Panc1 (cell line): ENCODE data around the gene DIP2C.

ENCODE experiments used
- CTCF ChIP-seq: fragments of 450-650 bp; IDR thresholded peaks from 2 replicates; pipeline ENCODE4 v1.5.1; 2017; ENCODE audit warnings: mild to moderate bottlenecking
- POLR2AphosphoS5 ChIP-seq: IDR thresholded peaks from 2 replicates; pipeline ENCODE4 v1.6.1; 2012; ENCODE audit warnings: mild to moderate bottlenecking, low read depth, low read length, moderate library complexity
- REST ChIP-seq, 2 experiments: IDR thresholded peaks; 2 replicates each; pipeline ENCODE4 v1.6.1; 2011 to 2012; ENCODE audit warnings: low read depth in 2 of 2, control low read depth in 1 of 2, low read length in 1 of 2, mild to moderate bottlenecking in 1 of 2, moderate library complexity in 1 of 2; ENCODE audit not compliant: insufficient read depth in 1 of 2
- SIN3A ChIP-seq: IDR thresholded peaks from 2 replicates; pipeline ENCODE4 v1.6.1; 2012; ENCODE audit warnings: low read depth, mild to moderate bottlenecking, low read length, moderate library complexity, borderline replicate concordance; ENCODE audit not compliant: insufficient read depth
- TCF7L2 ChIP-seq: IDR thresholded peaks from 2 replicates; pipeline ENCODE4 v1.6.1; 2011; ENCODE audit warnings: mild to moderate bottlenecking, low read depth, low read length, inconsistent platforms

GRCh38 chr10:672992-673391 lies 16.5 kb downstream of the DIP2C start:
- TF ChIP-seq CTCF (no peak), SIN3A (no peak), POLR2AphosphoS5 (no peak), REST (IDR thresholded peaks at IDR 0.05; ENCODE audit: insufficient read depth in 1 of 2, low read depth in 2 of 2, low read length in 1 of 2) (no peak), TCF7L2 (no peak)
